PC-3 (cell line): ENCODE data around the gene ADCY2.

ENCODE experiments used
- EZH2 ChIP-seq: fragments of 300-600 bp; sonication (generic); IDR thresholded peaks from one replicate; pipeline ENCODE4 v1.6.1; 2017; ENCODE audit warnings: antibody characterized with exemption, mild to moderate bottlenecking, low read length; ENCODE audit not compliant: unreplicated experiment
- EZH2phosphoT487 ChIP-seq: fragments of 300-600 bp; sonication (generic); IDR thresholded peaks from 2 replicates; pipeline ENCODE4 v1.6.1; 2018; ENCODE audit warnings: mild to moderate bottlenecking, antibody characterized with exemption, low read length, borderline replicate concordance
- TF ChIP-seq, protein P1 (sequence below): fragments of 300-600 bp; sonication (generic); conservative IDR thresholded peaks from 2 replicates; pipeline ENCODE4 v1.5.1; 2017; ENCODE audit warnings: antibody characterized with exemption, low read depth, mild to moderate bottlenecking, low read length

DNA sequence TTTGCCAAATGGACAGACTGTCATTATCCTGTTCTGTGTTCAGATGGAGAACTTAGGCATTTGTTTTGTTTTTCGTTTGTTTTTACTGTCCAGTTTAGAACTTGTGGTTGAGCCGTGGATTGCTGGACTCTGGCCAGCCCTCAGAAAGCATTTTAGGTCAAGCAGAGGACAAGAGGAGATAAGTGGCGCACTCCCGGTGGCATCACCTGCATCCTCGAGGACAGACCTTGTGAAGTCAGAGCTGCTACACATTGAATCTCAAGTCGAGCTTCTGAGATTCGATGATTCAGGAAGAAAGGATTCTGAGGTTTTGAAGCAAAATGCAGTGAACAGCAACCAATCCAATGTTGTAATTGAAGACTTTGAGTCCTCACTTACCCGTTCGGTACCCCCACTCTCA is 481.9 kb downstream of the ADCY2 start:
- TF ChIP-seq, protein P1, sequence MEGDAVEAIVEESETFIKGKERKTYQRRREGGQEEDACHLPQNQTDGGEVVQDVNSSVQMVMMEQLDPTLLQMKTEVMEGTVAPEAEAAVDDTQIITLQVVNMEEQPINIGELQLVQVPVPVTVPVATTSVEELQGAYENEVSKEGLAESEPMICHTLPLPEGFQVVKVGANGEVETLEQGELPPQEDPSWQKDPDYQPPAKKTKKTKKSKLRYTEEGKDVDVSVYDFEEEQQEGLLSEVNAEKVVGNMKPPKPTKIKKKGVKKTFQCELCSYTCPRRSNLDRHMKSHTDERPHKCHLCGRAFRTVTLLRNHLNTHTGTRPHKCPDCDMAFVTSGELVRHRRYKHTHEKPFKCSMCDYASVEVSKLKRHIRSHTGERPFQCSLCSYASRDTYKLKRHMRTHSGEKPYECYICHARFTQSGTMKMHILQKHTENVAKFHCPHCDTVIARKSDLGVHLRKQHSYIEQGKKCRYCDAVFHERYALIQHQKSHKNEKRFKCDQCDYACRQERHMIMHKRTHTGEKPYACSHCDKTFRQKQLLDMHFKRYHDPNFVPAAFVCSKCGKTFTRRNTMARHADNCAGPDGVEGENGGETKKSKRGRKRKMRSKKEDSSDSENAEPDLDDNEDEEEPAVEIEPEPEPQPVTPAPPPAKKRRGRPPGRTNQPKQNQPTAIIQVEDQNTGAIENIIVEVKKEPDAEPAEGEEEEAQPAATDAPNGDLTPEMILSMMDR = no peak
- TF ChIP-seq EZH2phosphoT487 (no peak), EZH2 (no peak)
